ENCODE measurements around the gene FAF2.

DNA sequence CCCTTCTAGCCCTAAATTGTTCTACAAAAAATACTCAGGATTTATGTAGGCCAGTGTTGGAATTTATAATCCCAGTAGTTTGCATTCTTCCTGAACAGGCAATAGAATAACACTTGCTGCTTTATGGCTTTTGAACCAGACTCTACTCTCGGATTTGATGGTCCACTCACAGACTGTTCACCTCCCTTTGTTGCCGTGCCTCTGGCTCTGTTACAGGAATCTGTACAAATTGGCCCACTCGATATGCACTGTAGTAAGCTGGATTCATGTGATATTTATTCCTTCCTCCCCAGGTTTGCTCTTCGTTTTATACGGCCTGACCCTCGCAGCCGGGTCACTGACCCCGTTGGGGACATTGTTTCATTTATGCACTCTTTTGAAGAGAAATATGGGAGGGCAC is 43.7 kb downstream of the FAF2 start:
- TF ChIP-seq, protein P1, sequence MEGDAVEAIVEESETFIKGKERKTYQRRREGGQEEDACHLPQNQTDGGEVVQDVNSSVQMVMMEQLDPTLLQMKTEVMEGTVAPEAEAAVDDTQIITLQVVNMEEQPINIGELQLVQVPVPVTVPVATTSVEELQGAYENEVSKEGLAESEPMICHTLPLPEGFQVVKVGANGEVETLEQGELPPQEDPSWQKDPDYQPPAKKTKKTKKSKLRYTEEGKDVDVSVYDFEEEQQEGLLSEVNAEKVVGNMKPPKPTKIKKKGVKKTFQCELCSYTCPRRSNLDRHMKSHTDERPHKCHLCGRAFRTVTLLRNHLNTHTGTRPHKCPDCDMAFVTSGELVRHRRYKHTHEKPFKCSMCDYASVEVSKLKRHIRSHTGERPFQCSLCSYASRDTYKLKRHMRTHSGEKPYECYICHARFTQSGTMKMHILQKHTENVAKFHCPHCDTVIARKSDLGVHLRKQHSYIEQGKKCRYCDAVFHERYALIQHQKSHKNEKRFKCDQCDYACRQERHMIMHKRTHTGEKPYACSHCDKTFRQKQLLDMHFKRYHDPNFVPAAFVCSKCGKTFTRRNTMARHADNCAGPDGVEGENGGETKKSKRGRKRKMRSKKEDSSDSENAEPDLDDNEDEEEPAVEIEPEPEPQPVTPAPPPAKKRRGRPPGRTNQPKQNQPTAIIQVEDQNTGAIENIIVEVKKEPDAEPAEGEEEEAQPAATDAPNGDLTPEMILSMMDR (conservative IDR thresholded peaks at IDR 0.05): no peak
- TF ChIP-seq EZH2 (IDR thresholded peaks at IDR 0.05; ENCODE audit: low read depth): no peak
